Endodermal cell (in vitro differentiated cells): ENCODE measurements around the gene GSTA3. TPM values are rescaled to one million over a fixed set of nuclear protein-coding genes. Genes with fewer than 3 reads are reported as not detected.
A peak's percentile ranks its signal among the peaks of the same experiment; 100 is the strongest.
"Not testable (repeated sequence)": the region's sequence is repeated elsewhere in the genome, so short reads cannot be mapped to it uniquely, and the experiment has no call there.

Experiments
- DNase-seq: peaks from one replicate; pipeline ENCODE4 v3.0.0-alpha.2; 2017
- H3K27ac ChIP-seq: 2 replicates; pipeline ENCODE4 v1.5.1; 2013; ENCODE audit warnings: mild to moderate bottlenecking, low read depth, low read length, moderate library complexity
- H3K27me3 ChIP-seq: 2 replicates; pipeline ENCODE4 v1.6.1; 2013; ENCODE audit warnings: mild to moderate bottlenecking, low read length, moderate library complexity; ENCODE audit not compliant: insufficient read depth, control insufficient read depth, poor library complexity, severe bottlenecking
- H3K36me3 ChIP-seq: 2 replicates; pipeline ENCODE4 v1.7.0; 2013; ENCODE audit warnings: mild to moderate bottlenecking, low read length, moderate library complexity; ENCODE audit not compliant: control insufficient read depth, insufficient read depth
- H3K4me1 ChIP-seq: one replicate; pipeline ENCODE4 v1.7.0; 2013; ENCODE audit warnings: low read length; ENCODE audit not compliant: control insufficient read depth, insufficient read depth
- H3K4me3 ChIP-seq: 2 replicates; pipeline ENCODE4 v1.5.1; 2013; ENCODE audit warnings: mild to moderate bottlenecking, low read length, moderate library complexity
- H3K9ac ChIP-seq: 2 replicates; pipeline ENCODE4 v1.6.1; 2013; ENCODE audit warnings: mild to moderate bottlenecking, low read length, moderate library complexity; ENCODE audit not compliant: poor library complexity, severe bottlenecking; ENCODE audit errors: extremely low read depth
- H3K9me3 ChIP-seq: 2 replicates; pipeline ENCODE4 v1.6.1; 2013; ENCODE audit warnings: mild to moderate bottlenecking, low read length, moderate library complexity; ENCODE audit not compliant: control insufficient read depth
- H3K27ac Mint-ChIP-seq: 2 replicates; pipeline ENCODE4 v1.8.0; 2020; ENCODE audit warnings: mixed read lengths
- H3K27me3 Mint-ChIP-seq: 2 replicates; pipeline ENCODE4 v1.8.0; 2021; ENCODE audit warnings: mild to moderate bottlenecking, mixed read lengths; ENCODE audit not compliant: insufficient read depth
- H3K36me3 Mint-ChIP-seq: 2 replicates; pipeline ENCODE4 v1.8.0; 2020; ENCODE audit warnings: low read depth, mixed read lengths
- H3K4me1 Mint-ChIP-seq: 2 replicates; pipeline ENCODE4 v1.8.0; 2020; ENCODE audit warnings: mixed read lengths
- H3K4me3 Mint-ChIP-seq: 2 replicates; pipeline ENCODE4 v1.8.0; 2020; ENCODE audit warnings: mild to moderate bottlenecking, moderate library complexity, mixed read lengths
- H3K9me3 Mint-ChIP-seq: 2 replicates; pipeline ENCODE4 v1.8.0; 2020; ENCODE audit warnings: mild to moderate bottlenecking, mixed read lengths
- CTCF ChIP-seq: fragments of 200-600 bp; sonication (generic); conservative IDR thresholded peaks from 2 replicates; pipeline ENCODE4 v1.5.0; 2021; ENCODE audit warnings: antibody characterized with exemption, mild to moderate bottlenecking
- WGBS, 2 experiments: methylation state at CpG; one replicate each; pipeline versions ENCODE4 v1.1.5 to v1.1.7; 2013; ENCODE audit warnings: missing lambda C conversion rate in 2 of 2, mixed read lengths in 1 of 2; ENCODE audit not compliant: insufficient coverage in 1 of 2, insufficient read length in 1 of 2; 5-methylcytosine and 5-hydroxymethylcytosine counted together
- total RNA-seq, 2 donors: library from RNA; stranded (reverse); fragmentation: NEBNext Ultra II Directional in 1 of 2; extraction: Animal tissue kit (Norgen Biotek cat#: 25700) in 1 of 2; gene quantifications; 2 replicates in 1 of 2; 3 replicates in 1 of 2; pipeline ENCODE4 v1.2.1, GENCODE V29; 2021

Gene GSTA3
- total RNA-seq, 2 donors from 2014 or later, result not detected

- Histone ChIP-seq H3K4me3 (no peak overlapping the region), H3K4me1 (no peaks in the 10 kb centered on the region), H3K9ac (no peak overlapping the region), H3K36me3 (no peaks in the 10 kb centered on the region), H3K27me3 (no peaks in the 10 kb centered on the region), H3K27ac (no peak overlapping the region), H3K9me3 (no peaks in the 10 kb centered on the region)
- WGBS, 2 experiments, result 93 to 96% methylated on average over 8 to 10 of the region's 10 CpGs
- Mint-ChIP-seq H3K4me3 (no peak overlapping the region), H3K4me1 (peaks cover 38% of the 10 kb centered on the region), H3K36me3 (no peaks in the 10 kb centered on the region), H3K27me3 (peaks cover 2% of the 10 kb centered on the region), H3K27ac (no peak overlapping the region), H3K9me3 (peaks cover 3% of the 10 kb centered on the region)
- TF ChIP-seq CTCF, result no peak
- DNase-seq, result no peak
These were observed 12.7 kb upstream of the GSTA3 start for GRCh38 chr6:52922161-52922560.

GRCh38 chr6:52921743-52922142, 12.2 kb upstream of the GSTA3 start:
- TF ChIP-seq CTCF, result no peak
- Mint-ChIP-seq H3K9me3 (no peaks in the 10 kb centered on the region), H3K36me3 (no peaks in the 10 kb centered on the region), H3K4me1 (peaks cover 38% of the 10 kb centered on the region), H3K27ac (no peak overlapping the region), H3K4me3 (no peak overlapping the region), H3K27me3 (no peaks in the 10 kb centered on the region)
- DNase-seq, result no peak
- Histone ChIP-seq H3K9me3 (no peaks in the 10 kb centered on the region), H3K4me1 (no peaks in the 10 kb centered on the region), H3K27me3 (no peaks in the 10 kb centered on the region), H3K27ac (no peak overlapping the region), H3K36me3 (no peaks in the 10 kb centered on the region), H3K9ac (no peak overlapping the region), H3K4me3 (no peak overlapping the region)
- 95 to 97% methylated on average over 5 to 6 of the region's 6 CpGs for WGBS, 2 experiments

- Mint-ChIP-seq H3K4me1 (peaks cover 36% of the 10 kb centered on the region), H3K27ac (peak overlapping the region; percentile 73), H3K4me3 (peak overlapping the region; percentile 21)
- not testable (repeated sequence) for H3K36me3 Mint-ChIP-seq, H3K4me3 ChIP-seq, H3K9ac ChIP-seq, H3K36me3 ChIP-seq, H3K9me3 ChIP-seq, H3K27me3 ChIP-seq, H3K9me3 Mint-ChIP-seq, DNase-seq, H3K4me1 ChIP-seq, H3K27me3 Mint-ChIP-seq, H3K27ac ChIP-seq
- WGBS, 2 experiments, result 42% methylated on average over 1 of the region's 1 CpG; no CpG with 5 or more reads in 1 of the 2 experiments
These were observed 10.0 kb upstream of the GSTA3 start for GRCh38 chr6:52919511-52919910.

- H3K4me1 ChIP-seq, H3K27me3 Mint-ChIP-seq, H3K4me3 Mint-ChIP-seq, H3K9me3 ChIP-seq, H3K4me3 ChIP-seq, DNase-seq, H3K27me3 ChIP-seq, H3K27ac Mint-ChIP-seq, H3K9ac ChIP-seq, H3K36me3 ChIP-seq, H3K36me3 Mint-ChIP-seq, H3K9me3 Mint-ChIP-seq, H3K27ac ChIP-seq: not testable (repeated sequence)
- H3K4me1 Mint-ChIP-seq, result peaks cover 29% of the 10 kb centered on the region
- 100% methylated on average over 1 of the region's 1 CpG for WGBS, 2 experiments
These were observed 9.3 kb upstream of the GSTA3 start for GRCh38 chr6:52918771-52919170.

GRCh38 chr6:52918027-52918686, 8.7 kb upstream of the GSTA3 start:
- DNase-seq, H3K27ac Mint-ChIP-seq, H3K27ac ChIP-seq, H3K36me3 ChIP-seq, H3K4me1 ChIP-seq, H3K9ac ChIP-seq, H3K9me3 ChIP-seq, H3K27me3 Mint-ChIP-seq, H3K9me3 Mint-ChIP-seq, H3K36me3 Mint-ChIP-seq, H3K4me3 ChIP-seq, H3K4me3 Mint-ChIP-seq, H3K27me3 ChIP-seq: not testable (repeated sequence)
- WGBS, 2 experiments, result 92 to 93% methylated on average over 6 to 9 of the region's 9 CpGs
- peaks cover 24% of the 10 kb centered on the region for H3K4me1 Mint-ChIP-seq
